HG03439 (cell line): ENCODE data around the gene STON2.
"Not testable (repeated sequence)": the region's sequence is repeated elsewhere in the genome, so short reads cannot be mapped to it uniquely, and the experiment has no call there.

ENCODE experiments used
- ATAC-seq: cut with Tn5 transposase; IDR thresholded peaks from one replicate; pipeline ENCODE4 v1.9.1; 2021; ENCODE audit warnings: mild to moderate bottlenecking, moderate library complexity; ENCODE audit not compliant: unreplicated experiment

Gene STON2, protein sequence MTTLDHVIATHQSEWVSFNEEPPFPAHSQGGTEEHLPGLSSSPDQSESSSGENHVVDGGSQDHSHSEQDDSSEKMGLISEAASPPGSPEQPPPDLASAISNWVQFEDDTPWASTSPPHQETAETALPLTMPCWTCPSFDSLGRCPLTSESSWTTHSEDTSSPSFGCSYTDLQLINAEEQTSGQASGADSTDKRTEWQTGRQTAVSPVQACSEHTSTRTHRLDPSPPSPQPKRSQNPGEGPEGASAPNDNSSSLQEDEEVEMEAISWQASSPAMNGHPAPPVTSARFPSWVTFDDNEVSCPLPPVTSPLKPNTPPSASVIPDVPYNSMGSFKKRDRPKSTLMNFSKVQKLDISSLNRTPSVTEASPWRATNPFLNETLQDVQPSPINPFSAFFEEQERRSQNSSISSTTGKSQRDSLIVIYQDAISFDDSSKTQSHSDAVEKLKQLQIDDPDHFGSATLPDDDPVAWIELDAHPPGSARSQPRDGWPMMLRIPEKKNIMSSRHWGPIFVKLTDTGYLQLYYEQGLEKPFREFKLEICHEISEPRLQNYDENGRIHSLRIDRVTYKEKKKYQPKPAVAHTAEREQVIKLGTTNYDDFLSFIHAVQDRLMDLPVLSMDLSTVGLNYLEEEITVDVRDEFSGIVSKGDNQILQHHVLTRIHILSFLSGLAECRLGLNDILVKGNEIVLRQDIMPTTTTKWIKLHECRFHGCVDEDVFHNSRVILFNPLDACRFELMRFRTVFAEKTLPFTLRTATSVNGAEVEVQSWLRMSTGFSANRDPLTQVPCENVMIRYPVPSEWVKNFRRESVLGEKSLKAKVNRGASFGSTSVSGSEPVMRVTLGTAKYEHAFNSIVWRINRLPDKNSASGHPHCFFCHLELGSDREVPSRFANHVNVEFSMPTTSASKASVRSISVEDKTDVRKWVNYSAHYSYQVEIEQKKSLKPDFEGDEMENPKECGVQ

GRCh38 chr14:81400202-81400678 is at the start of gene STON2:
Gene STON2, minus strand, starts transcription at chr14:81400324. Its CDS starts 1,942 bp downstream, at chr14:81398382.
- no peak for ATAC-seq

- ATAC-seq: no peak
These were observed 49.5 kb upstream of the STON2 start for GRCh38 chr14:81449576-81449975.

DNA sequence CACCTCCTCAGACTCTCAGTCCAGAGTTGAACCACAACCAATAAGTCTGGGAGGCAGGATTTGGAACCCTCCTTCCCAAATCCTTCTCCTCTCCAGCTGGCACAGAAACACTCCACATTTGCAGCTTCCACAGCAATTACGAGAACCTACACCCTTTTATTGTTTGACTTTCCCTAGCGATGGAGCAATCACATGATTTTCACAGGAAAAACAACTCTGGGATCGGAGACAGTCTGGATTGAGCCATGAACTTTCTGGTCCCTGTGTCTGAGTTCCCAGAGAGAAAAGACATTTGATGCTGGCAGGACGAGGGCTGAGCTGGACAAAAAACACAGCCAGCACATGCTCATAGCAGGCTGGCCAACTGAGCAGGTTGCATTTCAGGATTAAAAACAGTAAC is 49.0 kb upstream of the STON2 start:
- no peak for ATAC-seq

DNA sequence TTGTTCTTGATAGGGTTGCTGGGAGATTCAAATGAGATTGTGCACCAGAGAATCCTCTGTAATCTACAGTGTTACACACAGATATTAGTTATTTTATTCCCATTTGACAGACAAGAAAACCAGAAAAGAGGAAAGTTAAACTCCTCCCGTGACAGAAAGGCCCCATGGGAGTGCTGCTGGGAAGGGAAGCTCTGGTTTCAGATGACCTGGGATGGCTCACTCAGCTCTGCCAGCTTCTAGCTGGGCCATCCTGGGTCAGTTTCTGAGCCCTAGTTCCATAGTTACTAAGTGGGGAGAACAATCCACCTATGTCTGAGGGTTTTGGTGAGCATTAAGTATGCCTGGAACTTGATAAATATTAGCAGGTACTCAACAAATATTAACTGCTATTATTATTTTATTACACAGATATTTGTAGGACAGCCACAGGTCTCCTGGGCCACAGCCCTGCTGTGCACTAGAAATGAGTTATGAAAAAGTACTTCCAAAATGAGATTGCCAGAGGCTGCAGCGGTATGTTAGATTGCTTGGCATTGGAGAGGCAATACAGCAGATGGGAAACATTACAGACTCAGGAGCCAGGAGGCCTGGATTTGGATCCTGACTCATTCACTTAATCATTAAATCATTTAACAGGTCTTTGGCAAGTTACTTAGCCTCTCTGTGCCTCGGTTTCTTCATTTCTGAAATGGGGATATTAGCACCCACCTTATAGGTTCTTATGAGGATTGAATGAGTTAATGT is 47.1 kb upstream of the STON2 start:
- no peak for ATAC-seq

DNA sequence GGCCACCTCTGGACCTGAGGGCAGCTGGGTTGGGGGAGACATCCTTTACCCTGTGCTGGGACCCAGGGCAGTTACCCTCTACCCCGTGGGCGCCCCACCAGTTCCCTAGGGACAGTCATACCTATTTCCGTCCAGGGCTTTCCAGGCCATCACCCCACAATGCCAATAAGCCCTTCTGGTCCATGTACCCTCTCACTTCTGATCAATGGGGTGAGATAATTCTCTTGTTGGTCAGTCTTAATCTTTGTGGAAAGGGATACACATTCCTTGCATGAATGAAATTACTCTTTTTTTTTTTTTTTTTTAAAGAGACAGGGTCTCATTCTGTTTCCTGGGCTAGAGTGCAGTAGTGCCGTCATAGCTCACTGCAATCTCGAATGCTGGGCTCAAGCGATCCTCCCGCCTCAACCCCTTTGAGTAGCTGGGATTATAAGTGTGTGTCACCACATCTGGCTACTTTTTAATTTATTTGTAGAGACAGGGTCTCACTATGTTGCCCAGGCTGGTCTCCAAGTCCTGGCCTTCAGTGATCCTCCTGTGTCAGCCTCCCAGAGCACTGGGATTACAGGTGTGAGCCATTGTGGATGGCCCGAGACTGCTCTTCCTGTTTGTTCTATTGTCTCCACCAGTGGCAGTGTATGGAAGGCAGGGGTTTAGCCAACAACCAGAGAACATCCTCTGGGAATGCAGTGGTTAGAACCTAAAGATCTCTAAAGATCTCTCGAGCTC is 46.3 kb upstream of the STON2 start:
- ATAC-seq: no peak

GRCh38 chr14:81441626-81442134 is 41.6 kb upstream of the STON2 start:
- no peak for ATAC-seq

DNA sequence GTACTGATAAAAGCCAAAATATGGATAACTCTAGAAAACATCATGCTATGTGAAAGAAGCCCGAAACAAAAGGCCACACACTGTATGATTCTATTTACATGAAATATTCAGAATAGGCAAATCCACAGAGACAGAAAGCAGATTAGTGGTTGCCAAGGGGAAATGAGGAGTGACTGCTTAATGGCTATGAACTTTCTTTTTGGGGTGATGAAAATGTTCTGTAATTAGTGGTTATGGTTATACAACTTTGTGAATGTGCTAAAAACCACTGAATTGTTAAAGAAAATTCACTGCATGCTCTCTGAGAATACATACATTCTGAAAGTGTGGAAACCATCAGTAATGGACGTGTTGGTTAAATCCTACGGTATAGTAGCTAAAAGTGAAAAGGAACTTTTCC is 39.9 kb upstream of the STON2 start:
- no peak for ATAC-seq

GRCh38 chr14:81437244-81437643 is 37.1 kb upstream of the STON2 start:
- no peak for ATAC-seq

- ATAC-seq: peak; percentile 52
These were observed 36.4 kb upstream of the STON2 start for GRCh38 chr14:81436296-81437138.

- no peak for ATAC-seq
These were observed 35.5 kb upstream of the STON2 start for GRCh38 chr14:81435391-81436295.

DNA sequence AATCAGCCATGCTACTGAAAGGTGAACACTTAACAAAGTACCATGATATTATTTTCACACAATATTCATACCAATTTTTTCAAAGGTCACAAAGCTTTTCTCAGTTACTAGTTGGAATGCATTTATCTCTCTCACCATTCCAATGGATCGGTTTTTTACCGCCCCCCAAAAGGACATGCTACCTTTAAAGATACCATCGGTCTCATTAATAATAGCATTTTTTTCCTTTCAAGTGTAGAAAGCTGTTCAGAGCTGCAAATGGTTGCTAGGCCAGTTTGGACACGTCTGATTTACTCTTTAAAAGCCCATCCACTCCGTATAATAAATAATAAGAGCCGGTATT is 34.9 kb upstream of the STON2 start:
- ATAC-seq: no peak

- no peak for ATAC-seq
These were observed 34.1 kb upstream of the STON2 start for GRCh38 chr14:81434230-81434629.

DNA sequence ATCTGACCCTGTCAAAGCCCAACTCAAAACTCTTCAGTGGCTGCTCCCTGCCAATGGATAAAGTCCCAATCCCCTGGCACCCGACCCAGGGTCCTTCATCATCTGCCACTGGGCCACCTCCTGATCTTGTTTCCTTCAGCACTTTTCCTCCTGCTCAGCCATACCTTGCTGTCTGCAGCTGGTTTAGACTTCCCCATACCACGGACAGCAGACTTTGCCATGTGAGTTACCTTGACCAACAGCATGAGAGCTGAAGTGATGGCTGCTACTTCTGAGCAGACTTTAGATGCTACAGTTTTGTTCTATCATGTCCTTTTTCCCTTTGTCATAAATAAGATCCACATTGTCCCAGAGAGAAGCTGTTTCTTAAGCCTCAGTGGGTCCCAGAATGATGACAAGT is 33.3 kb upstream of the STON2 start:
- no peak for ATAC-seq

GRCh38 chr14:81432219-81432661 is 32.1 kb upstream of the STON2 start:
- no peak for ATAC-seq

DNA sequence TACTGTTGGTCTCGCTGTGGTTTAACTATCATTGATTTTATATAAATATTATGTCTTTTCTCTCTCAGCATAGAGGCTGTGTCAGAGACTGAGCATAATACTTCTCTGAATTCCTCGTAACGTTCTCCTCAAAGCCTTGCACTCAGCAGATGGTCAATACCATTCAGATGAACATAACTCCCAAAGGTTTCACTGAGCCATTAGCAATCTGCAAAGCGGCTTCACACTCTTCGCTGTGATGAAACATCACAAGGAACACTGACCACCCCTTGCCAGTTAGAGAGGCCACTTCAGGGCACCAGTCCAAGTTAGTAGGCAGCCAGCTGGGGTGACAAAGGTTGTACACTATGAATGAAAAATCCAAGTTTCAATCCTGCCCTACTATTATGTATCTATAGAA is 30.1 kb upstream of the STON2 start:
- ATAC-seq: no peak

GRCh38 chr14:81429749-81430148 is 29.6 kb upstream of the STON2 start:
- not testable (repeated sequence) for ATAC-seq

DNA sequence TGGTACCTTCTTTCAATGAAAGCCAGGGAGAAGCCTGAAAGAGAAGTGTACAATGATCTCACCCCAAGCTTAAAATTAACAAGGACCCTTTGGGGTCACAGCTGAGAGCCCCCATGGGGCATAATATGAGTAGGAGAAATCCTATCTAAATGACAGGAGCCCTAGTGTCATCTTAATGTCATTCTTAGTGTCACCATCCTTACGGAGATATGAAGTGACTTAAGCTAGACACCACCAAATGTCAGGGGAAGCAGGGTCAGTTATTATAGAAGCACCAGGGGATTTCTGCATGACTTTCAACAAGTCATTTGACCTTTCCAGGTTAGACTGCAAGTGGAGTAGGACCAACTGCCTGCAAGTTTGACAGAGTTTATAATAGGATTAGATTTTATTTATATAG is 28.9 kb upstream of the STON2 start:
- ATAC-seq: no peak

- no peak for ATAC-seq
These were observed 27.4 kb upstream of the STON2 start for GRCh38 chr14:81427348-81428058.
